Dermis blood vessel endothelial cell (primary cell): Measurements from ENCODE around the gene AMMECR1. TPM values are rescaled to one million over a fixed set of nuclear protein-coding genes. Genes with fewer than 3 reads are reported as not detected.
"Not testable (repeated sequence)": the region's sequence is repeated elsewhere in the genome, so short reads cannot be mapped to it uniquely, and the experiment has no call there.

Experiments used
- DNase-seq: peaks from one replicate; pipeline ENCODE4 v3.0.0; 2010
- total RNA-seq: library from RNA; depleted of rRNA; stranded (reverse); fragments of >200 nt; gene quantifications from 2 replicates; pipeline ENCODE4 v1.2.3, GENCODE V29; 2014

The AMMECR1 gene
- total RNA-seq, 1 donor from 2014 or later = 6.0 TPM

DNA sequence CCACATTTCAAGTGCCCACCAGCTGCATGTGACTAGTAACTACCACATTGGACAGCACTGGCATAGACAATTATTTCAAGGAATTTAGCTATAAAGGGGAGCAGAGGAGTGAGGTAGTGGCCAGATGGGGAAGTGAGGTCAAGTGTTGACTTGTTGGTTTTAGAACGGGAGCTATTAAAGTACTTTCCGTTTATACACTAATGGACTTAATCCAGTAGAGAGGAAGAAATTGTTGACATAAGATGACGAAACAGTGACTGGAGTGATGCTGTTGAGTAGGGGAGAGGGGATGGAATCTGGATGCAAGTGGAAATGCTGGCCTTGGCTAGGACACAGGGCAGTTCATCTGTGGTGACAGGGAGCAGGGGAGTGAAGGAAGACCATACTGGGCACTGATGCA lies 154.4 kb downstream of the AMMECR1 start:
- DNase-seq = peak; percentile 4

DNA sequence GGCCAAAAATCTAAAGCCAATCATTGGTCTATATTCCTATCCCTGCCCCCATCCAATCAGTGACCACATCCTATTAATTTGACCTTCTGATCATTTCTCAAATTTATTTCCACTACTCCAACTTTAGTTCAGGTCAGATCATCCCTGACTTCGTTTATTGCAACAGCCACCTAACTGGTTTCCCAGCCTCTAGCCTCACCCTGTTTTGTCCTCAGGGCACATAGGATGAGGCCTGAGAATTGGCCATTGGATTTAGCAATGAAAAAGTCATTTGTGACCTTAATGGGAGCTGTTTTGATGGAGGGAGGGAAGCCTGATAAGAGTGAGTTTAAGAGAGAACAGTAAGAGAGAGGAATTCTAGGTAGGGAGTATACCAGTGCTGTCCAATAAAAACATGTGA lies 155.0 kb downstream of the AMMECR1 start:
- DNase-seq = no peak

DNA sequence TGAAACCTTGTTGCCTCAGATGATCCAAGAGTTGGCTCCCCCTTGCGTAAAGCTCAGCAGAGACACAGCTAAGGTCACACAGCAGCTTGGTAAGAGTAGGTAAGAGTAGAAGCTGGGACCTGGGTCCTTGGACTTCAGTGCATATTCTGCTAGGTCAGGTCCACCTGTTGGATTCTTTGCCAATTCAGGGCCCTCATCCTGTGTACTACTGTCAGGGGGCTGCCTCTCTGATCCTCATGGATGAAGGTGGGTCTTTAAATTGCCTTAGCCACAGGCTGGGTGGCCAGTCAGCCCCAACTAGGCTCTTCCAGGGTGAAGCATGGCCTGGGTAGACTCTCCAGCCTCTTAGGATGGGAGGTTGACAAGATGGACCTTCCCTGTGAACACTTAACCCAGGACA lies 155.8 kb downstream of the AMMECR1 start:
- DNase-seq = no peak

DNA sequence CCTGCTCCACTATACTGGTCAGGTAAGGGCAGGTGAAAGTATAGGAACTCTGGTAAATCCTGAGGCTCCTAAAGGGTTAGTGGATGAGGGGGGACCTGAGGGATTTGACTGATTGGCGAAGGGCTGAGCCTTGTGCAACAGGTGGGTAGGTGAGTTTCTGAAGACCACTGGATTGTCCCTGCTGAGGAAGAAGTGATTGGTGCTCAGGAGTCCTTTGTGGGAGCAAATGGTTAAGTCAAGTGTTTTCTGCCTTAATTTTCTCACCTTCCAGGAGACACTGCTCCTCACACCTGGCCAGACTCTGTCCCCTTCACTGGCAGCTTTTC lies 156.6 kb downstream of the AMMECR1 start:
- DNase-seq = no peak

DNA sequence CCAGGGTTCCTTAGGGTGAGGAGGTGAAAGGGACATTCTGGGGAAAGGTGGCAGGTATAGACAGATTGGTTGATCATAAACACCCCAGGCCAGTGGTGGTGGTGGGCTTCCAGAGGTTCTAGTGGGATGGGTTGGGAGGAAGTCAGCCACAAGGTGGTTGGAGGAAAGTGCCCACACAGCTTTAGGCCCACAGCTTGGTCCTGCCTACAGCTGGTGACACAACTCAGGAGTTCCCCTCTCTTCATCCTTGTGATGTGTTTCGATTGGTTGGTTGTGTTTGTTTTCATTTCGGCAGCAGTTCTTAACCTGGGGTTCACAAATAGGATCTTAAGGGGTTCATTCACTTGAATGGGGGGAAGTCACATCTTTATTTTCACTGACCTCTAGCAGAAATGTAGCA lies 158.0 kb downstream of the AMMECR1 start:
- no peak for DNase-seq

DNA sequence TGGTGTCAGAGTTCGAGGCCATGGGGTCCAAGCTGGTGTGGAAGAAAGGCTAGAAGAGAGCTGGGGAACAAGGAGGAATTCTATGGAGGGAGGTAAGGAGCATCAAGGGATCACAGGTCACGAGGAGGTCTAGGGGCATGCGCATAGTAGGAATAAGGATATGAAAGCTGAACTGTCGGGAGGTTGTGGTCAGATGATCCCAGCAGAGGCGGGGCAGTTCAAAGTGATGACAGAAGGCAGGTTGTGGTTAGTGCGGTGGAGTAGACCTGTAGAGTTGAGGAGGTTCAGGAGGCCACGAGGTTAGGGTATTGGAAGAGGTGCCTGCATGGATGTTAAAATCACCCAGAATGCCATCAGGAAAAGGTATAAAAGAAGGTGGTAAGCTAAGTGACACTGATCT lies 158.7 kb downstream of the AMMECR1 start:
- no peak for DNase-seq

DNA sequence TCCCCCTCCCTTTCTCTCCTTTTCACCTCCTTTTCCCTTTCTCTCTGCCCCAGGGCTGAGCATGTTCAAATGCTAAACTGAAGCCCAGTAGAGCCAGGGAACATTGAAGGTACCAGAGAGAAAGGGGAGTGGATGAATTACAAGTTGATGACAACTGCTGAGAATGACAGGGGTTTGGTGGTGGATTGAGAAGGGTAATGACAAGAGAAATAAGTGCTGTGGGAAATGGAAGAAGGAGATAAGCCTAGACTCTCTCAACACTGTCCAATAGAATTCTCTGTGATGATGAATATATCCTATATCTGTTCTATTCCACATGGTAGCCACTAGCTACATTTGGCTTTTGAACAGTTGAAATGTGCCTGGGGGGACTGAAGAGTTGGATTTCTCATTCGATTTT lies 160.4 kb downstream of the AMMECR1 start:
- no peak for DNase-seq

DNA sequence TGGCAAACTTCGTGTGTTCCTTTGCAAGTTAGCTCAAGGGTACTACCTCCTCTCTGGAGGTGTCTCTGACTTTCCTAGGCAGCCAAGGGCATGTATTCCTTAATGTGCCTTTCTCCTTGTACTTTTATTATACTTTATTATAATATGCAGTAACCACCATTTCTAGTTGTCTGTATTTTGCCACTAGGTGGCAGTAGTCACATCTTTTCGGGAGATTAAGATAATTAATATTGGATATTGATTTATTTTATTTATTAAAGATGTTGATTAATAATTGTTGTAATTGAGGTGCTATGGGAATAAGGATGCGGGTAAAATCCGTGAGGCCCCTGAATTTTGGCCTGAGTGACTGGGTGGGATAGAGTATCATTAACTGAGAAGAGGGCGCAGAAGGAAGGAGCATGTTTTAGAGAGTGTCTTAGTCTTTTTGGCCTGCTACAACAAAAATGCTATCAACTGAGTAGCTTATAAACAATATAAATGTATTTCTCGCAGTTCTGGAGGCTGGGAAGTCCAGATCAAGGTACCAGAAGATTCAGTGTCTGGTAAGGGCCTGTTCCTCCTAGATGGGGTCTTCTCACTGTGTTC lies 161.6 kb downstream of the AMMECR1 start:
- peak; percentile 34 for DNase-seq

DNA sequence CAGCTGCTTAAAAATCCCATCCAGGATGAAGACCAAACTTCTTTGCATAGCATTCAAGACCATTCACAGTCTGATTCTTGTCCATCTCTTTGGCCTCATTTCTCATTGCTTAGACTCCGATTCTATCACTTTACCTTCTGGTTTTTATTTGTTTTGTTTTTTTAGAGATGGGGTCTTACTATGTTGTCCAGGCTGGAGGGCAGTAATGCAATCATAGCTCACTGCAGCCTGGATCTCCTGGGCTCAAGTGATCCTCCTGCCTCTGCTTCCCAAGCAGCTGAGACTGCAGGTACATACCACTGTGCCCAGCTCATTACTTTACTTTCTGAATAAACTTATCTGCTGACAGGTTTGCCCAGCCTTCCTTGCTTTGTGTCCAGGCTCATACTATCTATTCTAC lies 162.1 kb downstream of the AMMECR1 start:
- DNase-seq = no peak

DNA sequence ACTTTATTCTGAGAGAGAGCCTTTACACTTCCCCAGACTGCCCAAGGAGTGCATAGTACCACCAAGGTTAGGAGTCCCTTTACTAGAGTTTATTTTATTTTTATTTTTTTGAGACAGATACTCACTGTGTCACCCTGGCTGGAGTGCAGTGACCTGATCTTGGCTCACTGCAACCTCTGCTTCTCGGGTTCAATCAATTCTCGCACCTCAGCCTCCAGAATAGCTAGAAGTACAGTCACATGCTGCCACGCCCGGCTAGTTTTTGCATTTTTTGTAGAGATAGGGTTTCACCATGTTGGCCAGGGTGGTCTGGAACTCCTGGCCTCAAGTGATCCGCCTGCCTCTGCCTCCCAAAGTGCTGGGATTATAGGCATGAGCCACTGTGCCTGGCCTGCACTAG lies 163.6 kb downstream of the AMMECR1 start:
- not testable (repeated sequence) for DNase-seq

DNA sequence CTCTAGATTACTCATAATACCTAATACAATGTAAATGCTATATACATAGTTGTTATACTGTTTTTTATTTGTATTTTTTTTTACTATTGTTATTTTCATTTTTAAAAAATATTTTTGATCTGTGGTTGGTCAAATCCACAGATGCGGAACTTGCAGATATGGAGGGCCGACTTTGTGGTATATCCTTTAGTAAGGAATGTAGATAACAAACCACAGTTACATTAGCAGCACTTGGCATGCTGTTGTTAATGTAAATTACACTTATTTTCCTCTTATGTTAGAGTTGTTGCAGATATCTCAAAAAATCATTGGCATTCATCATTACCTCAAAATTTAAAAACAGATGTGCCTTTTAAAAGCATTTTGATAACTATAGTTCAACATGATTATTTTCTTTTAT lies 164.0 kb downstream of the AMMECR1 start:
- no peak for DNase-seq

DNA sequence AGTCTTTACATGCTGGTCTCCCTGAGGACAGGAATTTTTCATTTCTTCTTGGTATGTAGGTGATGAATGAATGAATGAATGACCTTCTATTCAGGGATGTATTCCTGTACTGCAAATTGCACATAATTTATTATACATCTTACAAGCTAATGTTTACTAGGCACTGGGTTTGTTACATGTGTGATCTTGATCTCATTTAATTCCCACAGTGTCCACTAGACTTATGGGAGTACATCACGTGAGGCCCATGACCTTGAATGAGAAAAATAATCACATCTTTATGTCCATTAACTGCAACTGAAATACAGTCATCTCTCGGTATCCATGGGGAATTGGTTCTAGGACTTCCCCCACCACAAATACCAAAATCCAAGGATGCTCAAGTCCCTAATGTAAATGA lies 164.6 kb downstream of the AMMECR1 start:
- no peak for DNase-seq

DNA sequence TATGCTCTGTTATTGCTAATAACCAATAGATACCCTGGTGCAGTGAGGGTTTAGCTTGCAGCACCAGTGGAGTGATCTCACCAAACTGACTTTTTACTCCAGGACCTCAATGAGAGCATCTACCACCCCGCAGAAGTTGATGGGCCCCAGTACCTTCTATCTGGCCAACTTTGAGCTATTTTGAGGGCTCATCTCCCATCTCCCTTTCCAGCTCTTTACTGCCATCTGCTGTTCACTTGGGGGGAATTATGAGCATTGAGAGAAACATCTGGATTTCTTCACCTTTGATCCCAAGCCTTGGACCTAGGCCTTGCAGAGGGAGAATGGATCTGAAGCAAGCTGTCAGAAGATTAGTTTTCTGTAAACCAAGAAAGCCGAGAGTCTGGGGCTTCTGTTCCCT lies 171.4 kb downstream of the AMMECR1 start:
- DNase-seq = peak; percentile 58

DNA sequence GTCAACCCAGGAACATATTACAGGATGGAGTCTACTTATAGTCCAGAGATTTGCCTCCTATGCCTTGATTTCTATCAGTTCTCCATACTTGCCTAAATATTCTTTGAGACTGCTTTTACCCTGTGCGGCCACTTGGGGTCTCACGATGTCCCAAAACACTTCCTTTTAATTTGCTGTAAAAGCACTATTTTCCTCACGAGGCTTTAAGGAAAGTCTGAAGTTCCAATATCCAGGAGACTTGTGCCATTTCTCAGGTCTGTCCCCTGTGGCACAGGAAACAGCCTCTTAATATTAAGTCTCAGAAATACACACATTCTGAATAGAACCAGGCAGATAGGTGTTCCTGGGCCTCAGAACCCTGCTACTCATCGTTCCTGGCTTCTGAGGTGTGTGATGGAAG lies 172.0 kb downstream of the AMMECR1 start:
- DNase-seq = peak; percentile 51

DNA sequence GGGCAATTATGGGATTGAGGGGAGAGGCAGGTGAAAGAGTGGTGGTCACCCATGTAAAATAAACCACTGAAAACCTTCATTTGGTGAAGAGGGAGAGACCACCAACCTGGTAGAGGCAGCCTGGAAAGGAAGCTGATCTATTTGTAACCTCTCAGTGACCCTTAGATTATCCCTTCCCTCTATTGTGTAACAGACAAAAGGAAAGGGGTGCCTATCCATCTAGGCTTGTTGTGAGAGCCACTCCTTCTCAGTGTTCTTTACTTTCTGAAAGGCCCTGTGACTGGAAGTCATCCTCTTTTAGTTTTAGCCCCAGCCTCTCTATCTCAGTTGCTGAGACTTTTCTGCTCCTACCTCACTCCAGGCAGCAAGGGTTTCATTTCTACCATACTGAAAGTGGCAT lies 172.6 kb downstream of the AMMECR1 start:
- no peak for DNase-seq

Other genes starting within 250 kb of the AMMECR1 start
- gene RTL9, start 40.8 kb upstream of the AMMECR1 start, total RNA-seq = not detected in 2 replicates